PC-3 (cell line): ENCODE measurements around the gene MXRA7. TPM values are rescaled to one million over a fixed set of nuclear protein-coding genes. Genes with fewer than 3 reads are reported as not detected.
A peak's percentile ranks its signal among the peaks of the same experiment; 100 is the strongest.

Experiments used
- ATAC-seq: fragments of 200-7000 bp; cut with Tn5 transposase; 2 replicates; pipeline ENCODE4 v1.9.1; 2020; ENCODE audit warnings: mild to moderate bottlenecking, moderate library complexity
- BruUV-seq: library from RNA; stranded (reverse); fragments of 400-500 nt; replicated peaks from 2 replicates; lab custom pipeline; 2021; lab: Mats Ljungman, UMichigan
- CTCF ChIA-PET: fragments of 300-600 bp; sonication (Branson Sonifier 250); formaldehyde crosslinking; loops from one replicate; lab custom pipeline; 2022; ENCODE audit warnings: antibody characterized with exemption; lab: Charles Lee
- POLR2A ChIA-PET: fragments of 300-600 bp; sonication (Branson Sonifier 250); formaldehyde crosslinking; loops from one replicate; lab custom pipeline; 2022; ENCODE audit warnings: antibody characterized with exemption; ENCODE audit not compliant: unreplicated experiment; lab: Charles Lee
- DNase-seq: peaks from one replicate; pipeline ENCODE4 v3.0.0-alpha.2; 2015
- H2AFZ ChIP-seq: fragments of 300-600 bp; sonication (generic); 2 replicates; pipeline ENCODE4 v1.6.0; 2016; ENCODE audit warnings: antibody characterized with exemption, low read length
- H3F3A ChIP-seq: fragments of 300-600 bp; sonication (generic); one replicate; pipeline ENCODE4 v1.6.0; 2017; ENCODE audit warnings: antibody characterized with exemption, low read length, control low read depth, mild to moderate bottlenecking; ENCODE audit not compliant: unreplicated experiment
- H3K27ac ChIP-seq: fragments of 300-600 bp; sonication (generic); 2 replicates; pipeline ENCODE4 v1.5.1; 2016; ENCODE audit warnings: mild to moderate bottlenecking, low read length
- H3K27me3 ChIP-seq: fragments of 300-600 bp; sonication (generic); 2 replicates; pipeline ENCODE4 v1.6.1; 2016; ENCODE audit warnings: low read length, mixed read lengths
- H3K36me3 ChIP-seq: fragments of 300-600 bp; sonication (generic); 2 replicates; pipeline ENCODE4 v1.6.1; 2016; ENCODE audit warnings: low read depth, mixed run types, low read length, mixed read lengths
- H3K4me1 ChIP-seq: fragments of 300-600 bp; sonication (generic); 2 replicates; pipeline ENCODE4 v1.5.1; 2016; ENCODE audit warnings: low read length; ENCODE audit not compliant: insufficient read depth
- H3K4me2 ChIP-seq: fragments of 300-600 bp; sonication (generic); 2 replicates; pipeline ENCODE4 v1.6.0; 2016; ENCODE audit warnings: low read length
- H3K4me3 ChIP-seq: fragments of 300-600 bp; sonication (generic); 2 replicates; pipeline ENCODE4 v1.5.1; 2016; ENCODE audit warnings: mild to moderate bottlenecking, low read length, mixed read lengths
- H3K79me2 ChIP-seq: fragments of 300-600 bp; sonication (generic); 2 replicates; pipeline ENCODE4 v1.6.1; 2017; ENCODE audit warnings: low read length, mixed read lengths
- H3K9ac ChIP-seq: fragments of 300-600 bp; sonication (generic); 2 replicates; pipeline ENCODE4 v1.6.0; 2016; ENCODE audit warnings: mild to moderate bottlenecking, low read length
- H3K9me2 ChIP-seq: fragments of 300-600 bp; sonication (generic); replicated peaks from 2 replicates; pipeline ENCODE4 v1.6.1; 2016; ENCODE audit warnings: mixed run types, low read length, mixed read lengths
- H3K9me3 ChIP-seq: fragments of 300-600 bp; sonication (generic); 2 replicates; pipeline ENCODE4 v1.6.1; 2016; ENCODE audit warnings: low read length, mixed read lengths
- H4K20me1 ChIP-seq: fragments of 300-600 bp; sonication (generic); 2 replicates; pipeline ENCODE4 v1.6.1; 2016; ENCODE audit warnings: low read length, mixed read lengths
- EZH2 ChIP-seq: fragments of 300-600 bp; sonication (generic); IDR thresholded peaks from one replicate; pipeline ENCODE4 v1.6.1; 2017; ENCODE audit warnings: antibody characterized with exemption, mild to moderate bottlenecking, low read length; ENCODE audit not compliant: unreplicated experiment
- EZH2phosphoT487 ChIP-seq: fragments of 300-600 bp; sonication (generic); IDR thresholded peaks from 2 replicates; pipeline ENCODE4 v1.6.1; 2018; ENCODE audit warnings: mild to moderate bottlenecking, antibody characterized with exemption, low read length, borderline replicate concordance
- intact Hi-C: fragments of 100-400 bp; cut with micrococcal nuclease; formaldehyde crosslinking; loops from 2 replicates; pipeline ENCODE4 v1.9.0; 2023
- total RNA-seq: library from RNA; depleted of rRNA; stranded (reverse); fragments of >200 nt; gene quantifications from 2 replicates; pipeline ENCODE4 v1.2.3, GENCODE V29; 2014
- TF ChIP-seq, protein P1 (sequence below): fragments of 300-600 bp; sonication (generic); conservative IDR thresholded peaks from 2 replicates; pipeline ENCODE4 v1.5.1; 2017; ENCODE audit warnings: antibody characterized with exemption, low read depth, mild to moderate bottlenecking, low read length

MXRA7 gene
- total RNA-seq, 1 experiment from 2014 or later, result 98.3 TPM

DNA sequence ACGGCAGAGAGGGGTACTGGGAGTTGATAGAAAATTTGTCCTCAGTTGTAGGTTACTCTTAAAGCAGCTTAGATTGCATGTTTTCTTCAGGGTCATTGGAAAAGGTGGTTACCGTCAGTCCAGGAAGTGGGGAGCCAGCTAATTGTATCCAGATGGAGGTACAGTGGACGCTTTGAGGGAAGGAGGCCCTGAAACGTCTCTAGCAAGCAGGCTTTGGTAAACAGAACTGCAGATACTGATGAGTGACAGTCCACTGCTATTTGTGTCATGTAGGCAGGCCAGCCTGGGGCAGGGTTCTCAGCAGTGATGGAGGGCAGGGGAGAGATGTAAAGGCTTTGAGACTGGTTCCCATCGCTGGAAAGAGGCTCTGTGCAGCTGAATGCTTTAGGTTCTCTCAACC lies 37.0 kb downstream of the MXRA7 start:
- no peak overlapping the region for H3K4me3 ChIP-seq
- no peaks in the 10 kb centered on the region for H3K27me3 ChIP-seq
- H3K9ac ChIP-seq, result no peak overlapping the region
- intact Hi-C loops, result loop anchor here (5.0 kb wide), 3 partner anchors 39 to 116 kb away; partner anchors contain the start of gene MXRA7
- H3K9me2 ChIP-seq, result no peaks in the 10 kb centered on the region
- no peaks in the 10 kb centered on the region for H3K9me3 ChIP-seq
- BruUV-seq, result no TSS peak
- H2AFZ ChIP-seq, result no peak overlapping the region
- CTCF ChIA-PET, result no interaction called here
- no peak overlapping the region for H3K27ac ChIP-seq
- no peaks in the 10 kb centered on the region for H4K20me1 ChIP-seq
- TF ChIP-seq EZH2 (no peak), EZH2phosphoT487 (no peak)
- TF ChIP-seq, protein P1, sequence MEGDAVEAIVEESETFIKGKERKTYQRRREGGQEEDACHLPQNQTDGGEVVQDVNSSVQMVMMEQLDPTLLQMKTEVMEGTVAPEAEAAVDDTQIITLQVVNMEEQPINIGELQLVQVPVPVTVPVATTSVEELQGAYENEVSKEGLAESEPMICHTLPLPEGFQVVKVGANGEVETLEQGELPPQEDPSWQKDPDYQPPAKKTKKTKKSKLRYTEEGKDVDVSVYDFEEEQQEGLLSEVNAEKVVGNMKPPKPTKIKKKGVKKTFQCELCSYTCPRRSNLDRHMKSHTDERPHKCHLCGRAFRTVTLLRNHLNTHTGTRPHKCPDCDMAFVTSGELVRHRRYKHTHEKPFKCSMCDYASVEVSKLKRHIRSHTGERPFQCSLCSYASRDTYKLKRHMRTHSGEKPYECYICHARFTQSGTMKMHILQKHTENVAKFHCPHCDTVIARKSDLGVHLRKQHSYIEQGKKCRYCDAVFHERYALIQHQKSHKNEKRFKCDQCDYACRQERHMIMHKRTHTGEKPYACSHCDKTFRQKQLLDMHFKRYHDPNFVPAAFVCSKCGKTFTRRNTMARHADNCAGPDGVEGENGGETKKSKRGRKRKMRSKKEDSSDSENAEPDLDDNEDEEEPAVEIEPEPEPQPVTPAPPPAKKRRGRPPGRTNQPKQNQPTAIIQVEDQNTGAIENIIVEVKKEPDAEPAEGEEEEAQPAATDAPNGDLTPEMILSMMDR, result no peak
- DNase-seq, result no peak
- POLR2A ChIA-PET, result interaction anchor here (0.6 kb wide), 1 partner anchor 1279 kb away, joined by 4 read pairs; no protein-coding TSS in a partner anchor
- ATAC-seq, result no peak
- no peaks in the 10 kb centered on the region for H3F3A ChIP-seq
- no peaks in the 10 kb centered on the region for H3K79me2 ChIP-seq
- no peak overlapping the region for H3K4me2 ChIP-seq
- H3K36me3 ChIP-seq, result no peaks in the 10 kb centered on the region
- peaks cover 14% of the 10 kb centered on the region for H3K4me1 ChIP-seq

DNA sequence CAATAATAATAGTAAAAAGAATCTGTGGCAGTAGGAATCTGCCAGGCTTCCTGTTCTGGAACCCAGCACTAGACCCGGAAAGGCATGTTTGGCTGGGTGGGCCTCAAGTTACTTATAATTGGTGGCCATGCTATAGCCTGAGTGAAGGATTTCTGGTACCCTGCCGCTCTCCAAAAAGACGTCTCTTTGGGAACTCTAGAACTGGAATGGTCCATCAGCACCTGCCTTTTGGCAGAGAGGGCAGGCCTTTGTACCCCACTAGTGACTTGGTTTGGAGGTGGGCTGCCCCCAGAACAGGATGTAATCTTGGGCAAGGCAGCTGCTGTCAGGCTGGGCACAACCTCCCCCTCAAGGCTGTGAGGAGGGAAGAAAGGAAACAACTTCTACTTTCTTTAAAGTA lies 37.9 kb downstream of the MXRA7 start:
- no TSS peak for BruUV-seq
- intact Hi-C loops, result loop anchor here (5.0 kb wide), 3 partner anchors 39 to 116 kb away; partner anchors contain the start of gene MXRA7
- DNase-seq, result no peak
- H3K36me3 ChIP-seq, result no peaks in the 10 kb centered on the region
- no peaks in the 10 kb centered on the region for H3F3A ChIP-seq
- H3K9me2 ChIP-seq, result no peaks in the 10 kb centered on the region
- POLR2A ChIA-PET, result no interaction called here
- peaks cover 14% of the 10 kb centered on the region for H3K4me1 ChIP-seq
- peak overlapping the region; percentile 72; the same call in 1 of the 2 replicates for H3K4me3 ChIP-seq
- no peak overlapping the region for H2AFZ ChIP-seq
- CTCF ChIA-PET, result no interaction called here
- H3K4me2 ChIP-seq, result peak overlapping the region; percentile 85
- no peak overlapping the region for H3K27ac ChIP-seq
- no peaks in the 10 kb centered on the region for H3K79me2 ChIP-seq
- H3K27me3 ChIP-seq, result no peaks in the 10 kb centered on the region
- no peaks in the 10 kb centered on the region for H3K9me3 ChIP-seq
- no peak for ATAC-seq
- TF ChIP-seq EZH2phosphoT487, result no peak
- no peak for TF ChIP-seq EZH2
- TF ChIP-seq, protein P1, result no peak
- no peaks in the 10 kb centered on the region for H4K20me1 ChIP-seq
- H3K9ac ChIP-seq, result peak overlapping the region; percentile 77; the same call in 1 of the 2 replicates

DNA sequence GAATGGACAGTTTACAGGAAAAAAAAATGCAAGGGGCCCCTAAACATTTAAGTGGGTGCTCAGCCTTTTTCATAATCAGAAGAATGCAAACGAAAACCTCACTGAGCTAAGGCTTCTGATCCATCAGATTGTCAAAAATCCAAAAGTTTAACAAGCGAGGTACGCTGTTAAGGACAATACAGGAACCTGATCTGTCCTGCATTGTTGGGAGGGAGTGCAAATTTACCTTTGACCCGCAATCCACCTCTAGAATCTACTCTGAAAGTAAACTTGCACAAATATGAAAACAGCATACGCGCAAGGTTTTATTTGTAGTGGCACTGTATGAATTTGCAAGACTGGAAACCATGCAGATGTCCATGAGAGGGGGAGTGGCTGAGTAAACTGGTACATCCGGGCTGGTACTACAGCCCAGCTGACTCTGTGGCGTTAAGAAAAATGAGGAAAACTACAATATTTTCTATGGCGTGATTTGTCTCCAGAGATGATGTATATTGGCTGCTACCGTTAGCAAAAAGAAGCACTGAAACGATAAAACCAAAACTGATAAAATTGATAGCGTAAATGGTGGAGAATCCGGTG lies 38.4 kb downstream of the MXRA7 start:
- H3K9me2 ChIP-seq, result no peaks in the 10 kb centered on the region
- H3K27ac ChIP-seq, result peak overlapping the region; percentile 33
- DNase-seq, result peak; percentile 36
- BruUV-seq, result TSS peak; percentile 96
- H3K4me2 ChIP-seq, result peak overlapping the region; percentile 85
- H3K4me3 ChIP-seq, result peak overlapping the region; percentile 72
- H3K9me3 ChIP-seq, result no peaks in the 10 kb centered on the region
- H4K20me1 ChIP-seq, result no peaks in the 10 kb centered on the region
- no peak for TF ChIP-seq EZH2
- TF ChIP-seq EZH2phosphoT487, result no peak
- TF ChIP-seq, protein P1, result no peak
- intact Hi-C loops, result loop anchor here (5.0 kb wide), 3 partner anchors 40 to 115 kb away; partner anchors contain the start of gene MXRA7
- H3K27me3 ChIP-seq, result no peaks in the 10 kb centered on the region
- no peaks in the 10 kb centered on the region for H3K36me3 ChIP-seq
- H2AFZ ChIP-seq, result peak overlapping the region; percentile 82
- no peaks in the 10 kb centered on the region for H3K79me2 ChIP-seq
- peak; percentile 23 for ATAC-seq
- H3K9ac ChIP-seq, result peak overlapping the region; percentile 77
- H3F3A ChIP-seq, result no peaks in the 10 kb centered on the region
- ChIA-PET POLR2A (interaction anchor here (0.6 kb wide), 1 partner anchor 115 kb away, joined by 3 read pairs; no protein-coding TSS in a partner anchor), CTCF (interaction anchor here (0.5 to 1.4 kb wide), 3 partner anchors 9 to 264 kb away, joined by 3 to 12 read pairs (median 3); no protein-coding TSS in a partner anchor)
- peaks cover 14% of the 10 kb centered on the region for H3K4me1 ChIP-seq
